Immature natural killer cell (primary cell): ENCODE results near the gene TPCN1. TPM values are rescaled to one million over a fixed set of nuclear protein-coding genes. Genes with fewer than 3 reads are reported as not detected.
"Not testable (repeated sequence)": the region's sequence is repeated elsewhere in the genome, so short reads cannot be mapped to it uniquely, and the experiment has no call there.

Experiments used
- DNase-seq, 3 donors: peaks; one replicate each; pipeline ENCODE4 v3.0.0; 2022; ENCODE audit warnings: mixed read lengths in 1 of 3
- H3K27ac Mint-ChIP-seq, 6 donors: one replicate each; pipeline ENCODE4 v1.8.0; 2020; ENCODE audit warnings: mixed read lengths in 6 of 6, mild to moderate bottlenecking in 5 of 6, inconsistent platforms in 4 of 6, moderate library complexity in 3 of 6
- H3K27me3 Mint-ChIP-seq, 3 donors: one replicate each; pipeline ENCODE4 v1.8.0; 2020 to 2021; ENCODE audit warnings: low read depth in 3 of 3, mild to moderate bottlenecking in 3 of 3, mixed read lengths in 3 of 3, moderate library complexity in 3 of 3, inconsistent platforms in 1 of 3
- H3K36me3 Mint-ChIP-seq, 3 donors: one replicate each; pipeline ENCODE4 v1.8.0; 2020; ENCODE audit warnings: mixed read lengths in 3 of 3, inconsistent platforms in 2 of 3, mild to moderate bottlenecking in 2 of 3
- H3K4me1 Mint-ChIP-seq, 2 donors: one replicate each; pipeline ENCODE4 v1.8.0; 2020; ENCODE audit warnings: inconsistent platforms in 2 of 2, mild to moderate bottlenecking in 2 of 2, mixed read lengths in 2 of 2, moderate library complexity in 1 of 2
- H3K4me3 Mint-ChIP-seq, 5 donors: one replicate each; pipeline ENCODE4 v1.8.0; 2020; ENCODE audit warnings: mild to moderate bottlenecking in 5 of 5, mixed read lengths in 5 of 5, inconsistent platforms in 3 of 5, moderate library complexity in 3 of 5
- H3K9me3 Mint-ChIP-seq, 6 donors: one replicate each; pipeline ENCODE4 v1.8.0; 2020; ENCODE audit warnings: mild to moderate bottlenecking in 6 of 6, mixed read lengths in 6 of 6, inconsistent platforms in 4 of 6, moderate library complexity in 3 of 6
- polyA plus RNA-seq, 3 donors: library from polyadenylated mRNA; unstranded; fragments of 300-500 nt; fragmentation: Illumina TruSeq; gene quantifications; one replicate each; pipeline ENCODE4 v1.2.3, GENCODE V29; 2021

The TPCN1 gene
- polyA plus RNA-seq, 3 donors from 2014 or later, result 3.0 to 3.1 TPM; not detected in 1

- no peak overlapping the region for H3K4me3 Mint-ChIP-seq
- H3K27ac Mint-ChIP-seq, result peak overlapping the region in 2 of 6 donors; percentile 20 to 22
- peaks cover 8 to 11% of the 10 kb centered on the region in 2 donors for H3K4me1 Mint-ChIP-seq
- peaks cover 0 to 1% (median 0%) of the 10 kb centered on the region in 3 donors for H3K27me3 Mint-ChIP-seq
- H3K36me3 Mint-ChIP-seq, result no peaks in the 10 kb centered on the region
- no peak for DNase-seq
- H3K9me3 Mint-ChIP-seq, result no peaks in the 10 kb centered on the region
Measured at GRCh38 chr12:113201187-113202177, 19.8 kb upstream of the TPCN1 start.

- Mint-ChIP-seq H3K4me1 (peaks cover 10 to 11% of the 10 kb centered on the region in 2 donors), H3K36me3 (no peaks in the 10 kb centered on the region), H3K27ac (no peak overlapping the region), H3K9me3 (no peaks in the 10 kb centered on the region), H3K27me3 (peaks cover 0 to 1% (median 0%) of the 10 kb centered on the region in 3 donors), H3K4me3 (no peak overlapping the region)
- no peak for DNase-seq
Measured at GRCh38 chr12:113202300-113203075, 18.8 kb upstream of the TPCN1 start.

GRCh38 chr12:113203852-113204760, 17.2 kb upstream of the TPCN1 start:
- no peaks in the 10 kb centered on the region for H3K36me3 Mint-ChIP-seq
- DNase-seq, result no peak
- H3K9me3 Mint-ChIP-seq, result no peaks in the 10 kb centered on the region
- H3K27ac Mint-ChIP-seq, result peak overlapping the region in 3 of 6 donors; percentile 49 to 73 (median 55)
- no peak overlapping the region for H3K4me3 Mint-ChIP-seq
- peaks cover 8 to 13% (median 8%) of the 10 kb centered on the region in 3 donors for H3K27me3 Mint-ChIP-seq
- peaks cover 25 to 26% of the 10 kb centered on the region in 2 donors for H3K4me1 Mint-ChIP-seq

- H3K4me3 Mint-ChIP-seq, result no peak overlapping the region
- H3K27ac Mint-ChIP-seq, result peak overlapping the region in 3 of 6 donors; percentile 38 to 73 (median 49)
- no peaks in the 10 kb centered on the region for H3K36me3 Mint-ChIP-seq
- H3K27me3 Mint-ChIP-seq, result peaks cover 8 to 13% (median 10%) of the 10 kb centered on the region in 3 donors
- H3K9me3 Mint-ChIP-seq, result no peaks in the 10 kb centered on the region
- peaks cover 32 to 33% of the 10 kb centered on the region in 2 donors for H3K4me1 Mint-ChIP-seq
- no peak for DNase-seq
Measured at GRCh38 chr12:113204804-113205203, 16.5 kb upstream of the TPCN1 start.

- DNase-seq, H3K36me3 Mint-ChIP-seq, H3K9me3 Mint-ChIP-seq, H3K4me3 Mint-ChIP-seq: not testable (repeated sequence)
- Mint-ChIP-seq H3K27me3 (peaks cover 10 to 15% (median 12%) of the 10 kb centered on the region in 3 donors), H3K27ac (peak overlapping the region in 5 of 6 donors; percentile 86 to 98 (median 92)), H3K4me1 (peaks cover 50 to 53% of the 10 kb centered on the region in 2 donors)
Measured at GRCh38 chr12:113206802-113207201, 14.5 kb upstream of the TPCN1 start.

GRCh38 chr12:113207613-113208040, 13.6 kb upstream of the TPCN1 start:
- Mint-ChIP-seq H3K27ac (peak overlapping the region; percentile 92 to 98 (median 96)), H3K4me3 (peak overlapping the region in 4 of 5 donors; percentile 3 to 83 (median 76)), H3K9me3 (no peaks in the 10 kb centered on the region), H3K36me3 (no peaks in the 10 kb centered on the region), H3K4me1 (peaks cover 50 to 53% of the 10 kb centered on the region in 2 donors), H3K27me3 (peaks cover 10 to 15% (median 12%) of the 10 kb centered on the region in 3 donors)
- DNase-seq, result no peak

GRCh38 chr12:113208041-113208934, 13.0 kb upstream of the TPCN1 start:
- DNase-seq, result peak; percentile 90 to 91 (median 90)
- H3K36me3 Mint-ChIP-seq, result no peaks in the 10 kb centered on the region
- H3K27ac Mint-ChIP-seq, result peak overlapping the region; percentile 92 to 98 (median 96)
- H3K4me3 Mint-ChIP-seq, result peak overlapping the region; percentile 61 to 83 (median 74)
- peaks cover 50 to 53% of the 10 kb centered on the region in 2 donors for H3K4me1 Mint-ChIP-seq
- H3K27me3 Mint-ChIP-seq, result peaks cover 10 to 15% (median 12%) of the 10 kb centered on the region in 3 donors
- no peaks in the 10 kb centered on the region for H3K9me3 Mint-ChIP-seq

- no peaks in the 10 kb centered on the region for H3K36me3 Mint-ChIP-seq
- H3K27me3 Mint-ChIP-seq, result peaks cover 10 to 17% (median 15%) of the 10 kb centered on the region in 3 donors
- DNase-seq, result no peak
- peak overlapping the region; percentile 40 to 67 (median 42) for H3K4me3 Mint-ChIP-seq
- H3K9me3 Mint-ChIP-seq, result no peaks in the 10 kb centered on the region
- H3K27ac Mint-ChIP-seq, result peak overlapping the region in 3 of 6 donors; percentile 68 to 87 (median 78)
- peaks cover 51 to 52% of the 10 kb centered on the region in 2 donors for H3K4me1 Mint-ChIP-seq
Measured at GRCh38 chr12:113211160-113211559, 10.1 kb upstream of the TPCN1 start.

GRCh38 chr12:113214895-113215400, 6.3 kb upstream of the TPCN1 start:
- no peak overlapping the region for H3K4me3 Mint-ChIP-seq
- peak overlapping the region in 1 of 6 donors; percentile 34 for H3K27ac Mint-ChIP-seq
- H3K9me3 Mint-ChIP-seq, result no peaks in the 10 kb centered on the region

GRCh38 chr12:113216027-113216426, 5.2 kb upstream of the TPCN1 start:
- H3K36me3 Mint-ChIP-seq, result no peaks in the 10 kb centered on the region
- no peak overlapping the region for H3K27ac Mint-ChIP-seq
- H3K4me3 Mint-ChIP-seq, result no peak overlapping the region
- H3K9me3 Mint-ChIP-seq, result no peaks in the 10 kb centered on the region
- peaks cover 15 to 17% of the 10 kb centered on the region in 2 donors for H3K4me1 Mint-ChIP-seq
- DNase-seq, result no peak
- peaks cover 7 to 10% (median 7%) of the 10 kb centered on the region in 3 donors for H3K27me3 Mint-ChIP-seq

More at GRCh38 chr12:113214895-113215400, 6.3 kb upstream of the TPCN1 start:
- no peaks in the 10 kb centered on the region for H3K36me3 Mint-ChIP-seq
- H3K27me3 Mint-ChIP-seq, result peaks cover 2 to 7% (median 5%) of the 10 kb centered on the region in 3 donors
- peaks cover 18 to 19% of the 10 kb centered on the region in 2 donors for H3K4me1 Mint-ChIP-seq
- no peak for DNase-seq

GRCh38 chr12:113220593-113221180, 577 bp upstream of the TPCN1 start:
- H3K4me1 Mint-ChIP-seq, result peaks cover 23 to 27% of the 10 kb centered on the region in 2 donors
- peaks cover 7 to 12% (median 8%) of the 10 kb centered on the region in 3 donors for H3K27me3 Mint-ChIP-seq
- H3K4me3 Mint-ChIP-seq, result peak overlapping the region; percentile 79 to 86 (median 86)
- no peak for DNase-seq
- H3K36me3 Mint-ChIP-seq, result no peaks in the 10 kb centered on the region
- H3K27ac Mint-ChIP-seq, result peak overlapping the region; percentile 78 to 93 (median 87)
- H3K9me3 Mint-ChIP-seq, result no peaks in the 10 kb centered on the region
